DMS114 treated with DMSO at 0.1 percent for 48 hours (cell line): Measurements from ENCODE around the gene PSMC6.

ENCODE experiments used
- DNase-seq: peaks from one replicate; lab custom pipeline; 2025; ENCODE audit not compliant: unreplicated experiment; lab: John Stamatoyannopoulos, UW

The PSMC6 gene

DNA sequence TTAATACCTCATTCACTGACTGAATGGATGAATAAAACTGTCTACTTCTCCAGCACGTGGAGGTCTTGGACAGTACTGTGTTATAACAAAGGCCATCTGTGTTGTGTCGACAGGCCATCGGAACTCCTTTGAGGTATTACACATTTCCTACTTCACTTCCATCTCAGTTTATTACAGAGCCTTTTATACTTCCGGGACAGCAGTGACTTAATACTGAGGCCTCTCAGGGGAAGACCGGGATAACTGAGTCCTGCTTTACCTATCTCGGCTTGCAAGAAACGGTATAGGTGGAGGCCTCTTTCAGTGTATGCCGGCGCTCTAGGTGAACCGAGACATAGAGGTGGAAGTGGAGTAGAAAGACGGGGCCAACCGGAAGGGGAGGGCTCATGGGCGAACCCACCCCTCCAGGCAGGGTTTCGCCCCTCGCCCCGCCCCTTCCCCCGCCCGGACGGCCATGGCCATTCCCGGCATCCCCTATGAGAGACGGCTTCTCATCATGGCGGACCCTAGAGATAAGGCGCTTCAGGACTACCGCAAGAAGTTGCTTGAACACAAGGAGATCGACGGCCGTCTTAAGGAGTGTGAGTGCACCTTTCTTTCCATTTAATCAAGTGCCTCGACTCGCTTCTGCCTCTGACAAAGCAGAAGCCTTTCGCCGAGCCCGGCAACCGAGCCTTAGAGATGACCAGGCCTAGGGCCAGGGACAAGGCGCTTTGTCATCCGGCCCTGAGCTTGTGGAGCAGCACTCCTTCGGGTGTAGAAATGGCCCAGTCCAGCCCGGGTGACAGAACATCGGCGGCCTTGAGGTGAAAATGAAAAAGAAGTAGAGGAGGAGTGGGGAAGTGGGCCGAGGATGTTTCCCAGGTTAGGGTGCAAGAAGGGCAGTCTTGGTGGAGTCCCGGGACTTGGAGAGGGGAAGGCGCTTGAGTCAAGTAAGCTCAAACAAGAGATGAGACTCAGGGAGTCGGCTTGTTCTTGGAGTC, at the start of gene PSMC6:
Gene PSMC6, plus strand, starts transcription at position 477 of the 983 bp plus-strand sequence. Its CDS starts 20 bp downstream, at position 497.
- peak; percentile 80 for DNase-seq

DNA sequence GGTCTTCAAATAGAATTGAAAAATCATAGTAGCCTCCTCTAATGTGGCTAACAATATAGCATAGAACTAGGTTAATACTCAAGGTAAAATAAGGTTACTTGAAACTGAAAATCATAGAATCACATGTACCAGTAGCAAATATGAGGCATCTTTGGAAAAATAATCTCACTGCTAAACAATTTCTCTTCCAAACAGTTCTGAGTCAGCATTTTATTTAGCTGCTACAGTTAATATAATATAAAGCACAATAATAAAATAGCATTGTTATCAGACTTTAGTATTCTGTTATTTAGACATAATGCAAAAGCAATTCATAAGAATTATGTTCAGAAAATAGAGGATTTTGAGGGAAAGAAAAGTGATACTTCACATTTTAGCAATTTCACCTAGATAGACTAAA, 46.7 kb upstream of the PSMC6 start:
- no peak for DNase-seq

DNA sequence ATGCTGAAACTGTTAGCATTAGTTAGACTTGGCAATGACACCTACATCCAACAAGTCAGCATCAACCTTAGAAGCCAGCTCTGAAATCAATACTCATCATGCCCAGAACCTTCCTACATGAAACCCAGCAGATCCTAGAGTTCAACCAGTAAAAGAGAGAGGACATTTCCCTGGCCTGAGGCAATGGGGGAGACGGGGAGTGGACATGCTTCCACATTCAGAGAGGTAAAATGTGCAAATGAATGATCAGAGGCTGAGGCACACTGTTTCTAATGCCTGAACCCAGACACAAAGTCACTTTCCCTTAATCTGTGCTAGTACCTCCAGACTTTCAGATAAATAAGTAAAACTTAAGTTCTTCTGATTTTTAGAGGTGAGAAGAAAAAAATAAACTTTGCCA, 46.2 kb upstream of the PSMC6 start:
- no peak for DNase-seq

DNA sequence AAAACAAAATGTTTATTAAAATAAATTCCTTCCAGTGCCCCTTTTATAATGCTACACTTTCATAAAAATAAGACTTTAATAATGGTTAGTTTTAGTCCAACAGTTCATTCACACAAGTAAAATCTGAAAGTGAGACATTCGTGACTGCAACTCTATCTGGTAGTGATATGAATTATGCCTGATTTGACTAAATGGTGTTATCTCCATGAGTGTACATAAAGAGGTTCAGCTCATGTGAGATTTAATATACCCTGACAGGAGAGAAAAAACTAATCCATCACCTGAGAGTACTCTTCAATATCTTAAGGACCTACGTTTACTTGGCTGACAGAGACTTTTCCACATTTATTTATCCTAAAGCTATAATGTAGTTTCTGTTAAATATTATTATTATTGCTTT, 45.7 kb upstream of the PSMC6 start:
- DNase-seq = no peak

DNA sequence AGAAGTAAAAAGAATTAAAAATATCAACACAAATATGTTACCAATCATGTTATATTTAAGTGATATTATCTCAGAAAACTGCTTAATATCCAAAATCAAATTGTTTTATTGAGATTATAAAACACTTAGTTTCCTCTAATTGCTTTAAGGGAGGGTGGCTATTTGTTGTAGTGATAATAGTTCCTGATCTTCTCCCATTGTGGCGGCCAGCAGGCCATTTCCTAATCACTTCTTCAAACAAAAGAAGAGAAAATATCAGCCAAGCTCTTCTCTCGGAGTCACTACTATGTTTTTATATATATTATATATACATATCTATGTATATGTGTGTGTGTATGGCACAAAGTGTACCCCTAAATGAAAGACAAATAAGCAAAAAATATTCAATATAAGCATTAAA, 43.1 kb upstream of the PSMC6 start:
- no peak for DNase-seq

DNA sequence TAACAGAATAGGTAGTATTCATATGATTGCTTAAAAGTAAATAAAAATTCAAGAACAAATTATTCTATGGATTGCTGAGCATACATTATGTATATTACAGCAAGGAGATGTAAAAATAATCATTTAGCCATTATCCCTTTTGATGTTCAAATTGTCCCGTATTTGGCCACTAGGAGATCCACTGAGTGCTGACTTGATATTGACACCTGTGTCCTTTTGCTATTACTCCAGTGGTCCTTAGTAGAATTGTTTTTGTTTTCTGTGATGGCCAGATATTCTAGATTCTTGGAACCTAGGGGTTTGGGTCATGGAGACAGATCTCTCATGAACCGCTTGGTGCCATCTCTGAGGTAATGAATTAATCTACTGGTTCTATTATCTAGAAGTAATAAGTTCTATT, 28.4 kb upstream of the PSMC6 start:
- no peak for DNase-seq

DNA sequence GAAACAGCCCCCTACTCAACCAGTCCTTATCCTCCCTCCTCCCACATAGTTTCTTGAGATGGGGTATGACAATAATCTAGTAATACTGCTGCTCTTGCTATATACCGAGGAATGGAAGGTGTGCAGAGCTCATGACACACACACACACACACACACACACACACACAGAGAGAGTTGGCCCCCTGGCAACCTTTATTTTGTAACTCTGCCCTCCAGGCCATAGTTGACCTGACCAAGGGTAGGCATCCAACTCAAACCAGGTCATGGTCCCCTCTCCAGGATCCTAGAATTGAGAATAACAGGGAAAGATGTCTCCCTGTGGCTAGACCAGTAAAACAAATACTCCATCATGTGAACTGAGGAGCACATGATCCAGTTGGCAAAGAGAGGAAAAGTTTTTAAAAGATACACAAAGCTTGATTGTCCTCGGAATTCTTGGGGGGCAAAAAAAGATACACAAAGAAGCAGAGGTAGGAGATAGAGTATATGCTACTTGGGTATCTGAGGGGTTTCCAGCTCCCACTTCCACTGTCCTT, 22.9 kb upstream of the PSMC6 start:
- DNase-seq = no peak

DNA sequence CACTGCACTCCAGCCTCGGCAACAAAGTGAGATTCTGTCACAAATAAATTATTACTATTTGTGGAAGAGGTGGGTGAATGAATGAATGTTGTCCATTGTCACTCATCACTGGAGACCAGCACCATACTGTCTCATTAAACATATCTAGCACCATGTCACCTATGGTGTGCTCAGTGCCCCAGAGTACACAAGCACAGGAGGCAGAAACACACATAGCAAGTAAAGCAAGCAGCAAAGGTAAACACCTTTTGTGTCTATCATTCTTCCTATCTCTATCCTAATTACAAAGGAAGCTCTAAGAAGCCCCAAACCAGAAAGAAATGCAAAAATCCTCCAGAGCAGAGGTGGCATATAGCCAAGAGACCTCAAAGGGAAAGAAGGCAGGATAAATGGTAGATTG, 20.8 kb upstream of the PSMC6 start:
- DNase-seq = no peak

DNA sequence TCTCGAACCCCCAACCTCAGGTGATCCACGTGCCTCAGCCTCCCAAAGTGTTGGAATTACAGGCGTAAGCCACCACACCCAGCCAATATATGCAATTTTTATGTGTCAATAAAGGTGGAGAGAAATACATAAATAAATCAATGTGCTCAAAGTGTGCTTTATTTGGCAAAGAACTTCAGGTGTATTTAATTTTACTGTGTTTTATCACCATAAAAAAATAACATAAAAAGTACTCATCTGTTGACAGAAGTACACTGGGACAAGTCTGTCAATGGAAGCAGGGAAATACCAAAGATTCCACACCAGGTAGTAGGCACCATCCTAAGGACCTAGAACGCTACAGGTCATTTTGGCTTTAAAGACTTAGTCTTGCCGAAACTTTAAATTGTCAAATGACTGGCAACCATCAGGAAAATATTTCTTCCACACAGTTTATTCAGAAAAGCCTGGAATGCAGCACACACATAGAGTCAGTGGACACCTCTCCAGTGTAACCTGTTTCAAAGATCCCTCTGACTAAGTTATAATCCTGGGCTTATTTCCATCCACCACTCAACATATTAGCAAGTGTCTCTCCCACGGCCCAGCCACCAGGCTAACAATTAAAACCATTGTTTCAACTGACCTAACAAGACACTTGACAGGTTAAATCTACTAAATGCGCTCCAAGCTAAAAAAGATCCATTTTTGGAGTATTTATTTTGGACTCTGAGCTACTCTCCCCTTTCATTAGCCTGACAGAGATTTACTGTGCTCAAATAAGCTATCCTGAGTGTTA, 15.8 kb upstream of the PSMC6 start:
- no peak for DNase-seq

DNA sequence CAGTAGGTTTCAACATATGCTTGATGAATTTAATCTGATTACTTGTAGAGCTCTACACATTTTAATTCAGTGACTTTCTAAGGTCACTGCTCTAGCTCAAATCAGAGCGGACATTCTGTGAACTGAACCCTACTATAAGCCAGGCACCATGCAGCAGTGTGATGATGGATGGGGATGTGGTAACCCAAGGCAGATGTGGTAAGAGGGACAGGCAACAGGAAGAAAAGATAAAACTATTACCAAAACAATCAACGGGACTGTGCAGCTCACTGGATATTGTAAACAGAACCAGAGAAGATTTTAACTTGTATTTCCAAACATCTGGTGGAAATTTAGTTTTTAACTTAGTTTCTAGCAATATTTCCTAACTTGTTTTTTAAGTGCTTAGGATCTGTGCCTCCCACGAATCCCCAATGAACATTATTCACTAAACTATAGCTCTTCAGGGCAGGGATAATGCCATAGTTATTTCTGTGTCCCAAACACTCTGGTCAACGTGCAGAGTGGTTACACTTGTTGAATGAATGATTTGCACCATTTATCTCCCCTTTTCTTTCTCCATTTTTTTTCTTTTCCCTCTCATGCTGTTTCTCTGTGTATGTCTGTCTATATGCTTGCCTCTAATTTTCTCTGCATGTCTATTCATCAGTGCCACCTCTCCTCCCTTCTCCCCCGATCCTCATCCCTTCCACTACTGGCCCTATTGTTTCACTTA, 14.6 kb upstream of the PSMC6 start:
- DNase-seq = no peak

DNA sequence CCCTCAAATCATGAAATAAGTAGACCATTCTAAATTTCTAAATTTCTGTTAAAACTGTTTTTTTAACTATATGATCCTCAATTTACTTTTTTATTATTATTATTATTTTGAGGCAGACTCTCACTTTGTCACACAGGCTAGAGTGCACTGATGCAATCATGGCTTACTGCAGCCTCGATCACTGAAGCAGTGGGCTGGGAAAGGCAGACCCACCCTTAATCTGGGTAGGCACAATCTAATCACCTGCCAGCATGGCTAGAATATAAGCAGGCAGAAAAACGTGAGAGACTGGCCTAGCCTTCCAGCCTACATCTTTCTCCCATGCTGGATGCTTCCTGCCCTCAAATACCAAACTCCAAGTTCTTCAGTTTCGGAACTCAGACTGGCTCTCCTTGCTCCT, 14.0 kb upstream of the PSMC6 start:
- no peak for DNase-seq

DNA sequence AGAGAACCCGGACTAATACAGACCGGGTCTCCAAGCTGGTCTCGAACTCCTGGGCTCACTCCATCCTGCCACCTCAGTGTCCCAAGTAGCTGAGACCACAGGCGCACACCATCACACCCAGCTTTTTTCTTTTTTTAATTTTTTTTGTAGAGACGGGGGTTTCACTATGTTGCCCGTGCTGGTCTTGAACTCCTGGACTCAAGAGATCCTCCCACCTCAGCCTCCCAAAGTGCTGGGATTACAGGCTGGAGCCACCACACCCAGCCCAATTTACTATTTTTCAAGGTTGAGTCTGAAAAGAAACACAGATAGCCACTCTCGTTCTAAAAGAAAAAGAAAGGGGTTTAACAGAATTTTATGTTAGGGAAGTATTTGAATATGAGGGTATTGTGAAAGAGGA, 13.5 kb upstream of the PSMC6 start:
- DNase-seq = no peak

DNA sequence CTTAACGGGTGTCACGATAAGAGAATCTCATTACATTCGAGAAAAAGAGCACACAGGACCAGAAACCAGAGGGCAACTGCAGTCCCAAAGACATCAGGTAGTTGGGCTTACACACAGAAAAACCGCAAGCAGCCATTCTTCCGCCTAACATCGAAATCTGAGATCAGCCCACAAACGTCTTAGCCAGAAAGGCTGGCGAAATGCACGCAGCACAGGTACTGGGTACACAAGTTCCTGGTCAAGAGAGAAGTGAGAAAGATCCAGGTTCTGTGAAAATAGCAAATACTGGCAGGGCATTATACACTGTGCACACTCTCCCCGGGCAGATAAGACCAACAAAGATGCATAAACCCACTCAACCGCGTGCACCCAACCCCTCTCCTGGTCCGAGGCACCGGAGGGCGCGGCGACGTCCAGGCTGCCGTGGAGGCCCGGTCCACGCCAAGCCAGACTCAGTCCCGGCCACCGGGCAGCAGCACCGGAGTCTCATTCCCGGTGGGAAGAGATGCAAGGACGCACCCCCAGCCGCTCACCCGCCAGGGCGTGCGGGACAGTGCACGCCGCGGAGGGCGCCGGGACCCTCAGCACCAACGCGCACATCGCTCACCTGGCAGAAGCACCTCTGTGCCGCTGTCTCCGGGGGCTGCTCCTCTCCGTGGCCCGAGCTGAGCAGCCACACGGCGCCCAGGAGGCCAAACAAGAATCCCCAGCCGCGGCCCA, 12.1 kb upstream of the PSMC6 start:
- peak; percentile 25 for DNase-seq

DNA sequence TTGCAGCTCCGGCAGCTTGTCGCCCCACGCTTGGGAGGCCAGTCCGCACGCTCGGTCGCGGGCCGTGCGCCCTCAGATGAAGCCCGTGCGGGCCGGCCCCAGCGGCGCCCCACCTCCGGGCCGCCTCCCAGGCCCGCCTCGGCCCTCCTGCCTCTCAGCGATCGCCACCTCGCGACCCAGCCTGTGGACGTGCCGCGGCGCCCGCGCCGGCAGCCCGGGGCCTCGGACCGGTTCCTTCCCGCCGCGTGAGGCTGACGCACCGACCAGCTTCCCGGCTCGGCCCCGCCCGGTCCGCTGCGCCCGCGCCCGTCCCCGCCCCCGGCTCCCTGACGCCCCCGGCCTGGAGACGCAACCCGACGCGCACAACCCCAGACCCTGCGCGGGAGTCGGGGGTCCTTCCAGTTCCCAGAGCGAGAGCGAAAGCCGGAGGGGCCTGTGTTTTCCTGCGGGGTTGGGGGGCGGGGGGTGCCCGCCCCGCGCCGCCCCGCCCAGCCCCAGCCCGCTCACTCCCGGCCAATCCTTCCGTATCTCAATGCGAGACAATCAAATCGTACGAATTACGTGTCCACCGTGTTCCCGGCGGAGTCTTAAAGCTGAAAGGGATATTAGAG, 11.4 kb upstream of the PSMC6 start, which contains the start of gene ERO1A:
Gene ERO1A, minus strand, starts transcription at position 78 of the 611 bp plus-strand sequence. Its CDS starts 77 bp downstream, at position 1.
- peak; percentile 61 for DNase-seq

DNA sequence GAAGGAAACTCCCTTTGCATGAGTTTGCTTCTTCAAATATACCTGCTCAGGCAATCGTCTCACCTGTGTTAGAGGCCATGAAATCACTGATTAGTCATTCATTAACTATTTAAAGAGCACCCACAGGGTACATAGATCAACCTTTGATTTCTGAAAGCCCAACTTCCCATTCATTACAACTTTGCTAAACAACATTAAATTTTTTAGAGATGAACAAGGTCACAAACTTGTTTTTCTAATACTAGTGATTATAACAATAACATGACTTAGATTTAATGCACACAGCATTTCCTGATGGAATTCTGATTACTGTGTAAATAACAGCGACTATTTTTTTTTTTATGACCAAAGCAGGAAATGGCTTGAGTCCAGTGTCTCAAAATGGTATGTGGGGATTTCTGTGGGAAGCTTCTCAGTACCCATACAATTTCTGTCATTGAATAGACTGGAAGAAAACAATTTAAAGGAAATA, 6.3 kb upstream of the PSMC6 start:
- DNase-seq = no peak

DNA sequence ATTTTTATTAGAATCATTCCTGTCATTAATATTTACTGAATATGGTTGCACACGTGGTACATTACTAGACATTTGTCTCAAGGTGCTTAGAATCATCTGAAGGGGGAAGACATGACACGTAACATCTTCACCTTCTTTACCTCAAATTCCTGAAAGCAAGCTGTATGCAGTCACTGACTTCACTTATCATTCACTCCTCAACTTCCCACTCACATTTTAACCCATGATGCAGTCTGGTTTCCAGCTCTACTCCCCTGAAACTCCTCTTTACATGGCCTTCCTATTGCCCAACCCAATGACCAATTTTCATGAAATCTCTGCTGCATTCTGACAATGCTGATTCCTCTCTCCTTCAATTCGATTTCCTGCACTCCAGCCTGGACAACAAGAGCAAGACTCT, 5.8 kb upstream of the PSMC6 start:
- DNase-seq = no peak

DNA sequence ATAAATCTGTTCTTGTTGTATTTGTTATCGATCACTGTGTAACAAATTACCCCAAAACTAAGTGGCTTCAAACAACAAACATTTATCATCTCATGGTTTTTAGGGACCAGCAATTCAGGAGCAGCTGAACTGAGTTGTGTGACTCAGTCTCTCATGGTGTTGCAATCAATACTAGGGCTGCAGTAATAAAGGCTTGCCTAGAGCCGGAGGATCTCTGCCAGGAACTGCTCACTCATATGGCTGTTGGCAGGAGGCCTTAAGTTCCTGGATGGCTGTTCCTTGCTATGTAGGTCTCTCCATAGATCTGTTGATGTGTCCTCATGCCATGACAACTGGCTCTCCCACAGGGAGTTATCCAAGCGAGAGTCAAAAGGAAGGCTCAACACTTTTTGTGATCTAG, 3.8 kb upstream of the PSMC6 start:
- no peak for DNase-seq

DNA sequence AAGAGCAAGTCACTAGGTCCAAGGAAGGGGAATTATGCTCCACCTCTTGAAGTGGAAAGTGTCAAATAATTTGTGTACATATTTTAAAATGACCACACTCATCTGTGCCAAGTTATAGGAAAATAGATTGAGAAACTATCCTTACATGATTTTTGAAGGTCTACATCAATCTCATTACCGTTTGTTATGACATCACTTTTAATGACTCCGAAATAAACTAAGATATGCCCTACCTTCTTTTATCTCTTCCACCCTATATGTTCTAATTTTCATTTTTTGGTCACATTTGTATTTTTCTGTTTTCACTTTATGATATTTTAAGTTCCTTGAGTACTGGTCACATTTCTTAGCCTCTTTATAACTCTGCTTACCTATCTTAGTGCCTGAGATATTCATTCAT, 3.3 kb upstream of the PSMC6 start:
- DNase-seq = no peak

DNA sequence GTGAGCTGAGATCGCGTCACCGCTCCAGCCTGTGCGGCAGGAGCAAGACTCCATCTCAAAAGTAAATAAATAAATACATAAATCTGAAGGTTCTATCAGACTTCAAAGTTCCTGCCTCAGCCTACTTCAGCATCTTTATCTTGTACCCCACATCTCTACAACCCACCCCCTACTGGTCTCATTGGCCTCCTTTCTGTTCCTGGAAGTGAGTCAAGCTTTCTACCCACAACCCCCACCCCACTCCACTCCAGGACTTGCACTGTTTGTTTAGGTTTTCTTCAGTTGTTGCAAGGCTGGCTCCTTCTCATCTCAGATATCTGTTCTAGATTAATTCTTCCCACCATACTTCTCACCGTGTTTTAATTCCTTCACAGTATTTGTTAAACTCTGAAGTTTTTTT, 714 bp upstream of the PSMC6 start:
- no peak for DNase-seq

DNA sequence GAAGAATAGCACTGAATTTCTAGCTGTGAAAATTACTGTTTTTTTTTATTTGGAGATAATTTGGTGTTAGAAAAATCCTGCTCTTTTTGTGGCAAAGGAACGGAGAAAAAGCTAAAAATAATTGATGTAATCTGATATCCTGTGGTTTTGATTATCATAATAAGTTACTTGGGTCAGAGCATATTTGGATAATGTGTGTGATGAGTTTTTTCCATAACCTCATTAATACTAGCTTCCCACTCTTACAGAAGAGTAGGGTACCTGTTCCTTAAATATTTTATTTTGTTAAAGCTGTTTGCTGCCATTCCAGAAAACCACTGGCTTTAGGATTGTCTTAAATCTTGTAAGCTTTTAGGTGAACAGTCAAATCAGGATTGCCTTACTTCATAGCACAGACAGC, 4.7 kb downstream of the PSMC6 start:
- DNase-seq = no peak
